ENCODE data around the gene EIPR1.

The EIPR1 gene

DNA sequence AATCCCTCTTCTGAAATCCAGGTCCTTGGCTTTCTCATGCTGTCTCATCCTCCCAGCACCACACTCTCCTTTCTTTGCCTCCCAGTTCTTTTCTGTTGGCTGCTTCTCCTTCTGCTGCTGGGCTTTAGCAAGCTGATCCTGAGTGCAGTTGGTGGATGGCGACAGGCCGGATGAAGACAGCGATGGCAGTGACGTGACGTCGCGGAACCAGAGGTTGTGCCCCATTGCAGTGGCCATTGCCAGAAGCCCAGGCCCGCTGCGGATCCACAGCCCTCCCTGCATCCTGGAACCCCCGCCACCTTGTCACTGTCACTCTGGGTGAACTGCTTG is 75.2 kb downstream of the EIPR1 start:
- Mint-ChIP-seq H3K36me3 (ENCODE audit: low read depth) (peaks cover 4% of the 10 kb centered on the region), H3K9me3 (no peaks in the 10 kb centered on the region), H3K27me3 (no peaks in the 10 kb centered on the region), H3K27ac (no peak overlapping the region), H3K4me1 (peaks cover 7% of the 10 kb centered on the region), H3K4me3 (no peak overlapping the region)
- DNase-seq (no peak), ATAC-seq (no peak)

DNA sequence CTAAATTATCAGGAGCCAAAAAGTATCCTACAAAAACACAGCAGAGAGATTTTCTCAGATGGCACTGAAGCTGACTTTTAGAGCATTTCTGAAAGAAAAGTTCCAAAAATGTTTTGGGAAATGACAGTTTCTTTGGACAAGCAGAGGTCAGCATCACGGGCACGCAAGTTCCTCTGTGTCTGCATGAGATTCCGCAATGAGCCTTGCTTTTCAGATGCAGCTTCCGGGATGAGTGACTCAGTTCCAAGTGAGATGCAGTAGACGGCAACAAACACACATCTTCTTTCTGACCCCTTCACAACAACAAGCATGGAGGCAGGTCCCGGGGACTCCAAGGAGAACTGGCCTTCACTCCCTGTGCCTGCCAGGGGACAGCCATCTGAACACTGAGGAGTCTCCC is 76.6 kb downstream of the EIPR1 start:
- Mint-ChIP-seq H3K27me3 (no peaks in the 10 kb centered on the region), H3K27ac (no peak overlapping the region), H3K9me3 (no peaks in the 10 kb centered on the region), H3K4me1 (peaks cover 7% of the 10 kb centered on the region), H3K4me3 (no peak overlapping the region), H3K36me3 (ENCODE audit: low read depth) (peaks cover 4% of the 10 kb centered on the region)
- ATAC-seq (no peak), DNase-seq (no peak)

DNA sequence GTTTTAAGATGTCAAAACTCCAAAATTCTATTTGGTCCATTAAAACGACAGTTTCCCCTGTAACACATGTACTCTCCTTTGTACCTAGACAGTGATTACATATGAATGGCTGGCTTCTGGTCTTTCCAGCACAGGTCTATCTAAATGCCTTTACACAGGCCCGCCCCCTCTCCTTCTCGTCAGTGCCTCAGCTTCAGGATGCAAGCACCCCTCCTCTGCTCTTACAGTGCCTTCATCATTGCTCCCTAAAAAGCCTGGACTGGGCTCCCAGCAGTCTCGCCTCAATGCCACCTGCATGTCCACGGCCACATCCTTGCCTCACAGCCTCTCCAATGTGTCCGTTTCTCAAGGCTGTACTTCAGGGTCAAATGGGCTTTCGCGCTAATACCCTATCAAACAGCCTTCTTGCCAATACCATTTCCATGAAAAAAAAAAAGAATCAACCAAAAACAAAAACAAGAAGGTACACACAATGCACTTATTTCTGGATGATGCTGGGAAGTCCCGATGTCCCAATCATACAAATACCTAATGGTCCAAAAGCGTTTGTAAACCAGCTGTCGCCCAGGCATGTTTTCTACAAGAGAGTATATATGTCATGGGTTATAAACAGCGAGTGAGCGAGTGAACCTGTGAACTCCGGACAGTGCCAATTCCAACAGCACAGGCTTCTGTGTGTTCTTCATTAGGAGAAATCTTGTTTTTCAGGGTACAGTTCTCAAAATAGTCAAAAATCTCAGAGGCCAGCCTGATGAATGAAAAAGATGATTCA is 77.2 kb downstream of the EIPR1 start:
- Mint-ChIP-seq H3K4me3 (no peak overlapping the region), H3K36me3 (ENCODE audit: low read depth) (peaks cover 4% of the 10 kb centered on the region), H3K27ac (no peak overlapping the region), H3K4me1 (peaks cover 7% of the 10 kb centered on the region), H3K27me3 (no peaks in the 10 kb centered on the region), H3K9me3 (no peaks in the 10 kb centered on the region)
- no peak for ATAC-seq
- no peak for DNase-seq

DNA sequence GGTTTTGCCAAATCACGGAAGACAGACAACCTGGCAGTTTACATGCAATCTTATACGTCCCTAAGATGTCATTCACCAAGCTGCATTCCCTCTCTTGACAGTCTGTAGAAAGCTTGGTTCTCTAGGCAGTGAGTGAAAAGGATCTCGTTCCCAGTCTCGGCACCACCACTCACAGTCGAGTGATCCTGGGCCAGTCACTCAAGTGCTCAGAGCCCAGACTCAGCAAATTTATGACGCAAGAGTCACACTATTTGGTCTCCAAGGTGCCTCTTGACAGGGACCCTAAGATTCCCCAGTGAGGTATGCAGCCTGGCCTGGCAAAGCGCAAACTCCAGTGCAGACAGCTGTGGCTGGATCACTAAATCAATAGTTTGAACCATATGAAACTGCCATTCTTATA is 77.9 kb downstream of the EIPR1 start:
- Mint-ChIP-seq H3K4me1 (peaks cover 7% of the 10 kb centered on the region), H3K27ac (no peak overlapping the region), H3K9me3 (no peaks in the 10 kb centered on the region), H3K36me3 (ENCODE audit: low read depth) (peaks cover 4% of the 10 kb centered on the region), H3K27me3 (no peaks in the 10 kb centered on the region), H3K4me3 (no peak overlapping the region)
- DNase-seq: no peak
- no peak for ATAC-seq

DNA sequence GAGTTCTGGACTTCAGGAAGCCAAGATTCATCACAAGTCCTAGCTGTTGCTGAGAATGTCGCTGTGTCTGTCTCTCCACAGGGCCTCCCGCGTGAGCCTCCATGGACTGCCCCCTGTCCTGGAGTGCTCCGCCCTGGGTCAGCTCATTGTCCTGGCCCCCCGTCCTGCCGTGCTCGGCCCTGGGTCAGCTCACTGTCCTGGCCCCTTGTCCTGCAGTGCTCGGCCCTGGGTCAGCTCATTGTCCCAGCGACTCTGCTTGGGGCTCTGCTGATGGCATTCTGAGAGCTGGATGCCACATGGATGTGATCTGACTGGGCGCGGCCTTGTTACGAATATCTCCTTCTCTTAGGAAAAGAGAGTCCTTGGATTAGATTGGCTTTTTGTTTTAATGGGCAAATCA is 78.5 kb downstream of the EIPR1 start:
- Mint-ChIP-seq H3K4me1 (peaks cover 7% of the 10 kb centered on the region), H3K9me3 (no peaks in the 10 kb centered on the region), H3K27ac (no peak overlapping the region), H3K27me3 (no peaks in the 10 kb centered on the region), H3K36me3 (ENCODE audit: low read depth) (peaks cover 4% of the 10 kb centered on the region), H3K4me3 (no peak overlapping the region)
- ATAC-seq (no peak), DNase-seq (no peak)

DNA sequence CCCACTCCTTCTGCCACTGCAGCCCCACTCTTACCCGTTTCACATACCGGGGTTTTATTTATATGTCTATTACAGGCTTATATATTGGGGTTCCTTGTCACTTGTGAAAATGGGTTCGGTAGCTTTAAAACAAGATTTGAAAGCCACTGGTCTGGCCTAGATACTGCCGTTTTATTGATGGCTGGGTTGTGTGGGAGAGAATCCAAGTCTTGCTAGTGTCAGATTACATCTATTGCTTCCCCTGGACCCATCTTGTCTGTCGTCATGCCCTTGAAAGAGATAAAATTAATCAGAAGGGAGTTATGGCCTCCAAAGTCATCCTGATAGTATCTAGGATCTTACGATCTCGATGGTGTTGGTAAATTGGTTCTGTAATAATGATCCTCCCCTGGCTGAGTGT is 79.4 kb downstream of the EIPR1 start:
- Mint-ChIP-seq H3K27me3 (no peaks in the 10 kb centered on the region), H3K27ac (no peak overlapping the region), H3K36me3 (ENCODE audit: low read depth) (peaks cover 4% of the 10 kb centered on the region), H3K4me1 (no peaks in the 10 kb centered on the region), H3K4me3 (no peak overlapping the region), H3K9me3 (no peaks in the 10 kb centered on the region)
- DNase-seq (no peak), ATAC-seq (no peak)

DNA sequence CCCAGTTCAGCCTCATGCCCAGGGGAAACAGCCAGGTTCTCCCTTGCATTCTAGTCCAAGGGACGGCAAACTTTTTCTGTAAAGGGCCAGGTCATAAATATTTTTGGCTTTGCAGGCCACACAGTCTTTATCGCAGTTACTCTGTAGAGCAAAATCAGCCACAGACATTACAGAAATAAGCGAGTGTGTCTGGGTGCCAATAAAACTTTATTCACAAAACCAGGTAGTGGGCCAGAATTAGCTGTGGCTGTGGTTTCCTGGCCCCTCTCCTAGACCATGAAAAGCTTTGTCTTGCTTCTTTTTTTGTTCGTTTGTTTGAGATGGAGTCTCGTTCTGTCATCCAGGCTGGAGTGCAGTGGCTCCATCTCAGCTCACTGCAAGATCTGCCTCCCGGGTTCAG is 80.1 kb downstream of the EIPR1 start:
- no peaks in the 10 kb centered on the region for H3K4me1 Mint-ChIP-seq
- peaks cover 5% of the 10 kb centered on the region for H3K36me3 Mint-ChIP-seq (ENCODE audit: low read depth)
- no peak for DNase-seq
- ATAC-seq: no peak
- no peak overlapping the region for H3K27ac Mint-ChIP-seq
- no peak overlapping the region for H3K4me3 Mint-ChIP-seq
- H3K9me3 Mint-ChIP-seq: no peaks in the 10 kb centered on the region
- no peaks in the 10 kb centered on the region for H3K27me3 Mint-ChIP-seq

DNA sequence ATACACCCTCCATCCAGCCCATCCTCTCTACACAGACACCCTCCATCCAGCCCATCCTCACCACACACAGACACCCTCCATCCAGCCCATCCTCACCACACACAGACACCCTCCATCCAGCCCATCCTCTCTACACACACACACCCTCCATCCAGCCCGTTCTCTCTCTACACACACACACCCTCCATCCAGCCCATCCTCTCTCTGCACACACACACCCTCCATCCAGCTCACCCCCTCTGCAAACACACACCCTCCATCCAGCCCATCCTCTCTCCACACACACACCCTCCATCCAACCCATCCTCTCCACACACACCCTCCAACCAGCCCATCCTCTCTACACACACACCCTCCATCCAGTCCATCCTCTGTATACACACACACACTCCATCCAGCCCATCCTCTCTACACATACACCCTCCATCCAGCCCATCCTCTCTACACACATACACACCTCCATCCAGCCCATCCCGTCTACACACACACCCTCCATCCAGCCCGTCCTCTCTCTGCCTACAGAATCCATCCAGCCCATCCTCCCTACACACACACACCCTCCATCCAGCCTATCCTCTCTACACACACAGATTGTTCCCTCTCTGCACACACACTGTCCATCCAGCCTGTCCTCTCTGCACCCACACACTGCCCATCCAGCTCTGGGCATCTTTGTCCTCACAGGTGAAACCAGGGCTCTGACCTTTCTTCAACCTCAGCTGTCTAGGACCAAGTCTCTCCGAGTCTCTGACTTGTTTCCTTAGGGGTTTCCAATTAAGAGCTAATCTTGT is 81.2 kb downstream of the EIPR1 start:
- Mint-ChIP-seq H3K4me1 (no peaks in the 10 kb centered on the region), H3K27me3 (no peaks in the 10 kb centered on the region), H3K27ac (no peak overlapping the region), H3K9me3 (no peaks in the 10 kb centered on the region), H3K4me3 (no peak overlapping the region), H3K36me3 (ENCODE audit: low read depth) (peaks cover 8% of the 10 kb centered on the region)
- DNase-seq: no peak
- no peak for ATAC-seq

DNA sequence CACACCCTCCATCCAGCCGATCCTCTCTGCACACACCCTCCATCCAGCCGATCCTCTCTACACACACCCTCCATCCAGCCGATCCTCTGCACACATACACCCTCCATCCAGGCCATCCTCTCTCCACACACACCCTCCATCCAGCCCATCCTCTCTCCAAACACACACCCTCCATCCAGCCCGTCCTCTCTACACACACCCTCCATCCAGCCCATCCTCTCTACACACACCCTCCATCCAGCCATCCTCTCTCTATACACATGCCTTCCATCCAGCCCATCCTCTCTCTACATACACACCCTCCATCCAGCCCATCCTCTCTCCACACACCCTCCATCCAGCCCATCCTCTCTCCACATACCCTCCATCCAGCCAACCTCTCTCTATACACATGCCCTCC is 83.1 kb downstream of the EIPR1 start:
- ATAC-seq: no peak
- peaks cover 12% of the 10 kb centered on the region for H3K36me3 Mint-ChIP-seq (ENCODE audit: low read depth)

DNA sequence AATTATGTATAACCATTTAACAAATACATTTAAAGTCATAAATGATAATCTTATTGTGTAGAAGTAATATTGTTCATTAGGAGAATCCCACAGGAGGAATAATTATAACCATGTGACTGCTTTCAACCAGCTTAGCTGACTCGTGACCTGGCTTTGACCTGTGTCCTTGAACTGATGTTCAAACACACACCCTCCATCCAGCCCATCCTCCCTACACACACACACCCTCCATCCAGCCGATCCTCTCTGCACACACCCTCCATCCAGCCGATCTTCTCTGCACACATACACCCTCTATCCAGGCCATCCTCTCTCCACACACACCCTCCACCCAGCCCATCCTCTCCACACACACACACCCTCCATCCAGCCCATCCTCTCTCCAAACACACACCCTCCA is 83.5 kb downstream of the EIPR1 start:
- H3K27me3 Mint-ChIP-seq: no peaks in the 10 kb centered on the region
- ATAC-seq (no peak), DNase-seq (no peak)
- H3K9me3 Mint-ChIP-seq: no peaks in the 10 kb centered on the region
- no peak overlapping the region for H3K27ac Mint-ChIP-seq
- peaks cover 12% of the 10 kb centered on the region for H3K36me3 Mint-ChIP-seq (ENCODE audit: low read depth)
- no peak overlapping the region for H3K4me3 Mint-ChIP-seq
- H3K4me1 Mint-ChIP-seq: no peaks in the 10 kb centered on the region

More for the DNA sequence above, 83.1 kb downstream of the EIPR1 start:
- H3K27me3 Mint-ChIP-seq: no peaks in the 10 kb centered on the region
- H3K4me3 Mint-ChIP-seq: no peak overlapping the region
- no peak overlapping the region for H3K27ac Mint-ChIP-seq
- H3K9me3 Mint-ChIP-seq: no peaks in the 10 kb centered on the region
- DNase-seq: no peak
- no peaks in the 10 kb centered on the region for H3K4me1 Mint-ChIP-seq

DNA sequence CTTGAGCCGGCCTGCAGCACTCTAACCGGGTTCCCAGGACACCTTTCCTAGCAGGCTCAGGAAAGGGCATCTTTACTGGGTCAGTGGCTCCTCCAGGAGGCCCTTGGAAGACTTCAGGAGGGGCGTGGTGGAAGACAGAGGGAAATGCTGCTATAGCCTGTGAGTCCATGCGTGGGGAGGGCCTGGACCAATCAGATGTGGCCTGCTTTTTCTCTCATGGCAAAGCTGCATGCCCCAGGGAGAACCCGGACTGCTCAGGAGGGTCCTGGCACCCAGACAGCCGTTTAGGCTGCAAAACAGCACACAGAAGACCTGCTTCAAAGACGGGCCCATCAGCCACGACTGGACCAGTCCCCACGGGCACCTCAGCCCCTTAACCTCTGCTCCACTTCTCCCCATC is 84.4 kb downstream of the EIPR1 start:
- Mint-ChIP-seq H3K9me3 (no peaks in the 10 kb centered on the region), H3K27me3 (no peaks in the 10 kb centered on the region), H3K4me3 (no peak overlapping the region), H3K36me3 (ENCODE audit: low read depth) (peaks cover 9% of the 10 kb centered on the region), H3K27ac (no peak overlapping the region), H3K4me1 (no peaks in the 10 kb centered on the region)
- ATAC-seq (no peak), DNase-seq (no peak)

DNA sequence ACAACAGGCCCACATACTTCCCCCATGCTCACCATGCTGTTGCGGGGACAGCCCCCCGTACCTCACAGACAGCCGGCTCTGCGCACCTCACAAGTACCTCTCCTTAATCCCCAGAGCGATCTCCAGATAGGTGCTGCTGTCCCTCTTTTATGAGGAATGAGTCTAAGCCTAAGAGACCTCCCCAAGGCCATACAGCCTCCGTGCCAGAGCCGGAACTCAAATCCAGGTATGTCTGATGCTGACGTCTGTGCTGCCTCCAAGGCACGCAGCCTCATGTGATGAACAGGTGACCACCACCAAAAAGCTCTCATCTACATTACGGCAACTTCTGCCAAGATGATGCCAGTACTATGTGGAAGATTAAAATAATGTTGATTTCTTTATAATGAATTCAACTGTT is 85.2 kb downstream of the EIPR1 start:
- peaks cover 11% of the 10 kb centered on the region for H3K36me3 Mint-ChIP-seq (ENCODE audit: low read depth)
- H3K9me3 Mint-ChIP-seq: no peaks in the 10 kb centered on the region
- no peak overlapping the region for H3K4me3 Mint-ChIP-seq
- no peaks in the 10 kb centered on the region for H3K27me3 Mint-ChIP-seq
- DNase-seq: no peak
- H3K4me1 Mint-ChIP-seq: no peaks in the 10 kb centered on the region
- no peak for ATAC-seq
- no peak overlapping the region for H3K27ac Mint-ChIP-seq

DNA sequence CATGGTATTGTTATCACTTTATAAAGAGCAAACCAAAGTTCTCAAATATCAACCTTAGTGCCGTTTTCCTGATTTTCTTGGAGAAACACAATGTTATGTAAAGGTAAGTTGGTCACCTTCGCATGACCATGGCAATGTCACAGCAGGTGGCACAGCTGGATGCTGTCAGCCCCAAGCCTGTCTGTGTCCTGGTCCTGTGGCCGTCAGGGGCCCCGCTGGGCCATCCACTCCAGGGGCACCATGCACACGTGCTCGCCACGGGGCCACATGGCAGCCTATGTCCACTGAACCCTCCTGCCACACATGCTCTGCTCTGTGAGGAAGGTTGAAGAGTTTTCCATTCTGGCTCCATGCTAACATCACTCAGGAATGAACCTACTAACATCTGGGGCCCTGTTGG is 85.9 kb downstream of the EIPR1 start:
- DNase-seq (no peak), ATAC-seq (no peak)
- Mint-ChIP-seq H3K4me1 (no peaks in the 10 kb centered on the region), H3K36me3 (ENCODE audit: low read depth) (peaks cover 12% of the 10 kb centered on the region), H3K27me3 (no peaks in the 10 kb centered on the region), H3K27ac (no peak overlapping the region), H3K9me3 (no peaks in the 10 kb centered on the region), H3K4me3 (no peak overlapping the region)

DNA sequence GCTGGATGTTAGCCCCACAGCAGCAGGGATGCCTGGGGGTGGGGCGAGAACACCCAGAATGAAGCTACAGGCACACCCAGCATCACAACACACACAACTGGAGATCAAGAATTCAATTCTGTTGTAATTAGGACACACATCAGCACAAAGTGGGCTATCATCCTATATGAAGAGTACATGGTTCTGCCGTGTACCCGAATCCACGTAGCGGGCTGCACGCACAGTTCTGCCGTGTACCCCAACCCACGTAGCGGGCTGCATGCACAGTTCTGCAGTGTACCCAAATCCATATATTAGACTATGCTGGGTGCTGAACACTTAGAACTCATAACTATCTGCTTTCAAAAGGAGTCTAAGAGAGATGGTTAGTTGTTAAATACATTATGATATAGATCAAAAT is 86.5 kb downstream of the EIPR1 start:
- no peaks in the 10 kb centered on the region for H3K9me3 Mint-ChIP-seq
- H3K27ac Mint-ChIP-seq: no peak overlapping the region
- no peaks in the 10 kb centered on the region for H3K27me3 Mint-ChIP-seq
- H3K4me1 Mint-ChIP-seq: no peaks in the 10 kb centered on the region
- no peak for DNase-seq
- no peak overlapping the region for H3K4me3 Mint-ChIP-seq
- H3K36me3 Mint-ChIP-seq (ENCODE audit: low read depth): peaks cover 12% of the 10 kb centered on the region
- no peak for ATAC-seq

DNA sequence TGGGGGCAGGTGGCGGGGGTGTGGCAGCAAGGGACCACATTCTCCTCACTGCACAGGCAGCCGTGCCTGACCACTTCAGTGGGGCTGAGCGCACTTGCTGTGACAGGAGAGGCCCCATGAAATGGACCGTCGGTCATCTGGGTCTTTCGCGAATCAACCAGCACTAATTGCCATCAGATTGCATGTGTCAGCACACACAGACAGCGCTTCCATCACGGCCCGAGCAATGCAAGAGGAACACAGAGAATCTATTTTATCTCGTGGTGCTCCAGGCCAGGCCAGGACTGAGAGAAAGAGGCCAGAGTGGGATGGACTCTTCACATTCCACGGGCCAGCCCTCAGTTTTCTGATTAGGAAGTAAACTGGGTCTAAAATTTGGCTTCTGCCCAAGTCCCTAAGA is 87.0 kb downstream of the EIPR1 start:
- Mint-ChIP-seq H3K27me3 (no peaks in the 10 kb centered on the region), H3K4me1 (no peaks in the 10 kb centered on the region), H3K36me3 (ENCODE audit: low read depth) (peaks cover 12% of the 10 kb centered on the region), H3K27ac (no peak overlapping the region), H3K4me3 (no peak overlapping the region), H3K9me3 (no peaks in the 10 kb centered on the region)
- ATAC-seq: no peak
- no peak for DNase-seq

Data from activated naive CD8-positive, alpha-beta T cell treated with anti-CD3 and anti-CD28 coated beads, Interleukin-2, amount 50 U/mL, for 24 hours (primary cell).